ENCODE measurements around the gene LRRC26.
"Not testable (repeated sequence)": the region's sequence is repeated elsewhere in the genome, so short reads cannot be mapped to it uniquely, and the experiment has no call there.

The LRRC26 gene

GRCh38 chr9:137149363-137149762 is 20.5 kb downstream of the LRRC26 start:
- no peak for DNase-seq

DNA sequence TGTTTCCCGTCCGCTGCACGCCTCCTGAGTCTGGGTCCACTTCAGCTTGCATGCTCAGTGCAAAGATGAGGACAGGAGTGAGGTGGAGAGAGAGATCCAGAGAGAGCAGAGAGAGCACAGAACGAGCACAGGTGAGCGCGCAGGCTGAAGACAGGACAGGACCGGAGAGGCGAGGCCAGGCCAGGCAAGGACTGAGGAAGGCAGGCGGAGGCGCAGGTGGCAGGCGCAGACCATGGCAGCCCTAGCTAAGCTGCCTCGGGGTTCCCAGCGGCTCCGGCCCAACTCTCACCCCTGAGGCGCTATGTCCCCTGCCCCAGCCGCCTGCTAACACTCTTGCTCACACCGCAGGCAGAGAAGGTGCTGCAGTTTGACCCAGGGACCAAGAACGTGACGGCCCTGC is 21.2 kb downstream of the LRRC26 start:
- no peak for DNase-seq

- DNase-seq, result no peak
Measured at GRCh38 chr9:137148242-137148641, 21.6 kb downstream of the LRRC26 start.

DNA sequence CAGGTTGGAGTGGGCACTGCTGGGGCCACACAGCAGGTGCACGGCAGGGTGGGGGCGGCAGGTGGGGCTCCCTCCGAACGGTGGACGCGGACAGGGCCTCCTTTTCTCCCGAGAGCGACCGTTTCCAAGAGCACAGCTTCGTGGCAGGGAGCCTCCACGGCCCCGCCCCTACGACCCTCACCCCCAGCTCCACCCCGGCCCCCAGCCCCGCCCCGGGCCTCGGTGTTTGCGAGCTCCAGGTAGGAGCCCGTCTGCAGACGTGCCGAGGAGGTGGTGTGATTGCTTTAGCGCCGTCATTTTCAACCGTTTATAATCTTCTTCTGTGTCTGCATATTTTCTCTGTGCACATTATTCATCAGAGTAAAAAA is 22.1 kb downstream of the LRRC26 start:
- no peak for DNase-seq

DNA sequence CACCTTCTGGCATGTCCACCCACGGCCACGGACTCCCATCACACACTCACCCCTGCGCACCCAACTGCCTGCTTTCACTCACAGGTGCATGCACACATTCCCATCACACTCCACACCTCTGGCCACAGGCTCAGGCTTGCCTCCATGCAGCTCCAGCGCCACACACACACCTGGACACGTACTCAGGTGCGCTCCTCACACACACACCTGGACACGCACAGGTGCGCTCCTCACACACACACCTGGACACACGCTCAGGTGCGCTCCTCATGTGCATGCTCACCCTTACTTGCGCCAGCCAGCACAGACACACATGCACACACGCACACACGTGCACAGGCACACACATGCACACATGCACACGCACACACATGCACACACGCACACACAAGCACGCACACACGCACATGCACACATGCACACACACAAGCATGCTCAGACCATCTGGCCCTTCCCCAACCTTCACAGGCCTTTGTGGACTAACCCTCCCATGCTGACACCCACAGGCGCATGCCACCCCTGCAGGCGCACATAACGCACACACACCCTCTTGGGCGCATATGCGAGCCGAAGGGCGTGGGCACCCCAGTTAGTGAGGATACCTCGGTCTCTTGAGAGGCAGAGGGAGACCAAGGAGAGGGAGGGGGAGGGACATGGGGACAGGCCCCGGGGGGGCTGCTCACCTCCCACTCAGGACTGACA is 22.6 kb downstream of the LRRC26 start:
- no peak for DNase-seq

DNA sequence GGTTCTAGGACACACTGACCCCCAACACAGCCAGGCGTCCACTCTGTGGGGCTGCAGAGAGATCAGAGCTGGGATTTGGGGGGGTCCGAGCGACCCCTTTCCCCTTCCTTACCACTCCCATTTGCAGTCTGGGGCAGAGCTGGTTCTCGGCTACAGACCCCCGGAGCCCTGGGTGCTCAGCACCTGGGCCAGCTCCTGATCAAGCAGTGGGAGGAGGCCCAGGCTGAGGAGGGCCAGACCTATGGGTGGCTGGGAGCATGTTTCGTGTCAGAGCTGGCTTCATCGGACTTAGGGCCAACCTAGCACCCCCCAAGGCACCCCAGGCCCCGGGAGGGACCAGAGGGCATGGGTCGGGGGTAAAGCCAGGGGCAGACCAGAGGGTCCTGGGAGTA is 23.3 kb downstream of the LRRC26 start:
- no peak for DNase-seq

GRCh38 chr9:137145731-137146526 is 23.9 kb downstream of the LRRC26 start:
- DNase-seq, result no peak

GRCh38 chr9:137143459-137143858 is 26.4 kb downstream of the LRRC26 start:
- DNase-seq, result no peak

DNA sequence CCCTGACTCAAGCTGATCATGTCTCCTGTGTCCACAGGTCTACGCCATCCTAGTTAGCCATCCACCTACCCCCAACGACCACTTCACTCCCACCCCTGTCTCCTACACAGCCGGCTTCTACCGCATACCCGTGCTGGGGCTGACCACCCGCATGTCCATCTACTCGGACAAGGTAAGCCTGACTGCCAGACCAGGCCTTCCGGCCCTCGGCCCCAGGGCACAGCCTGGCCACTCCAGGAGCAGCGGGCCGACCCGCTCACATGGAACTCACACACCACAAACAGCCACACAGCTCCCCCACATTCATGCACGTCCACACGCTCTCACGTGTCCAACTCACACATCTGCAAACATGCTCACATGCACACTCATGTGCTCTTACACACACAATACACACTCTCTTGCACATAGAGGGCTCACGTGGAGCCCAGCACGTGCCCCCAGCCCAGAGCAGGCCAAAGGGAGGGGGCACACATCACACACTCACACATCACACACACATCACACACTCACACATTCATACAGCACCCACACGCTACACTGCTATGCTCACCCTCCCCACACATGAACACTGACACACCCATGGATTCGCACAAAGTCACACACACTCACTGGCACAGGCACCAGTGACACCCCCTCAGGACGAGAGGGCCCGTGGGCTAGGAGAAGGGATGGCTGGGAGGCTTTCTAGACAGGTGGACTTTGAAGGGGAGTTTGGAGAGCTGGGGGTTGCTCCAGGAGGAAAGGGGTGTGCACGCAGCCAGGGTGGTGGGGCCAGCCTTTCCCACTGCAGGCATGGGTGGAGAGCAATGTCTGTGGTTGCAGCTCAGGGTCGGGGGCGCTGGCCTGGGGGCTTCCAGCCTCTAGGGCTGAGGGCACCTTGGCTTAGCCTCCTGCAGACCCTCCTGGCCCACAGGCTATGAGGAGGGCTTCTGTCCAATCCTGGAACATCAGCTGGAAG is 27.6 kb downstream of the LRRC26 start:
- no peak for DNase-seq

GRCh38 chr9:137141050-137141810 is 28.6 kb downstream of the LRRC26 start:
- no peak for DNase-seq

- no peak for DNase-seq
Measured at GRCh38 chr9:137140151-137141012, 29.5 kb downstream of the LRRC26 start.

DNA sequence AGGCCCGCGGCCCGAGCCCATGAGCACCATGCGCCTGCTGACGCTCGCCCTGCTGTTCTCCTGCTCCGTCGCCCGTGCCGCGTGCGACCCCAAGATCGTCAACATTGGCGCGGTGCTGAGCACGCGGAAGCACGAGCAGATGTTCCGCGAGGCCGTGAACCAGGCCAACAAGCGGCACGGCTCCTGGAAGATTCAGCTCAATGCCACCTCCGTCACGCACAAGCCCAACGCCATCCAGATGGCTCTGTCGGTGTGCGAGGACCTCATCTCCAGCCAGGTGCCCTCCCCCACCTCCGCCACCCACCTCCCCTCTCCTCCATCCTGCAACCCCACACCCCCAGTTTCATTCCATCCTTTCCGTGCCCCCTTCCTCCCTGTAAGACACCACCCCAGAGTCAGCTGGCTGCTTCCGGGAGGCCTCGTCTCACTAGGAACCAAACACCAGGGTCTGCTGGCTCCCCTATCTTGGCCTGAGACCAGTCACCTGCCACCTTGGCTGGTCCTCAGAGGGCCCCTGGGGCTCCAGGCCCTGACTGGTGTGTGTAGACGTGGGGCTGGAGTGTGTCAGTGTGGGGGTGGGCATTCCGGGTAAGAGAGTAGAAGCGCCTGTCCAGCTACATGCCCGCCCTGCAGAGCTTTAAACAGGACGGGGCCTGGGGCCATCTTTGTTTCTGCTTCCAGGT is 30.2 kb downstream of the LRRC26 start:
- DNase-seq, result no peak

- DNase-seq, result no peak
Measured at GRCh38 chr9:137138722-137139467, 31.0 kb downstream of the LRRC26 start, which contains the start of gene GRIN1. GRIN1 (plus strand) TSS chr9:137139154; CDS start chr9:137139487, 333 bp downstream.

DNA sequence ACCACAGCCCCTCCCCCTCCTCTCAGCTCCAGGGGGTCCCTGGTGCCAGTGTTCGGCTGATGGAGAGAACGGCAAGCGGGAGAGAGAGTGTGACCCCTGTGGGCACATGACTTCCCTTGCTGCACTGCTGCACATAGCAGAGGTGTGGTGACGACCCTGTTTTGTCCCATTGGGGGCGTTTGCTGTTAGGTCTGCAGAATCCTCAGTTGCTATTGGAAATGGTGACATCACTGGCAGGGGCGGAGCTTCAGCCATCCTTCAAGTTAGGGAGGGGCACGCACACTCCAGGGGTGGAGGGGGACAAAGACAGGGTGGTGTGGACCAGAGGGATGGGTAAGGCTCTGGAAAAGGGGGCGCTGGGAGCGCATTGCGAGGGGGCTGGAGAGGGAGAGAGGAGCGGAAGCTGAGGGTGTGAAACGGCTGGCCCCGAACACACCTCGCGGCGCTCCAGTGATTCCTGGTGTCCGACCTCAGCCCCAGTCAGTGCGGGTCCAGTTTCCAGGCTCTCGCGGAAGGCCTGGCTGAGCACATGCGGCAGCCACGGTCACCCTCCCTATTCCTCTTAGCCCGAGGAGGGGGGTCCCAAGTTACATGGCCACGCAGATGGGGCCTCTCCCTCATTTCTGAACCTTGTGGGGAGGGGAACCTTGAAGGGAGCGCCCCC is 31.7 kb downstream of the LRRC26 start:
- DNase-seq, result no peak

- no peak for DNase-seq
Measured at GRCh38 chr9:137136881-137137607, 32.8 kb downstream of the LRRC26 start.

- no peak for DNase-seq
Measured at GRCh38 chr9:137136261-137136880, 33.5 kb downstream of the LRRC26 start.

- DNase-seq, result not testable (repeated sequence)
Measured at GRCh38 chr9:137135154-137135553, 34.7 kb downstream of the LRRC26 start.

DNA sequence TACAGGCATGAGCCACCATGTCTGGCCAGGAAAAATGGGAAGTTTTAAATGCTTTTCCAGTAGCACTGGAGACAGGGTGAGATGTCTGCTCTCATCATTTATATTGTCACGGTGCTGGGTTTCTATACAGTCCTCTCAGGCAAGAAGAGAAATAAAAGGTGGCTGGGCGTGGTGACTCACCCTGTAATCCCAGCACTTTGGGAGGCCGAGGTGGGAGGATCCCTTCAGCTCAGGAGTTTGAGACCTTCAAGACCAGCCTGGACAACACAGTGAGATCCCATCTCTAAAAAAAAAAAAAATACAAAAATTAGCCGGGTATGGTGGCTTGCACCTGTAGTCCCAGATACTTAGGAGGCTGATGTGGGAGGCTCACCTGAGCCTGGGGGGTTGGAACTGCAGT is 35.7 kb downstream of the LRRC26 start:
- no peak for DNase-seq

Data from inflammatory macrophage treated with lipopolysaccharide for 1 hour (primary cell).